ENCODE measurements around the gene PDLIM7. TPM values are rescaled to one million over a fixed set of nuclear protein-coding genes. Genes with fewer than 3 reads are reported as not detected.

PDLIM7 gene
- total and polyA plus RNA-seq, 2 experiments from 2014 or later: 94.7 to 128 TPM

- Histone ChIP-seq H3K27me3 (ENCODE audit: insufficient read depth) (no peaks in the 10 kb centered on the region), H3F3A (replicated peaks; ENCODE audit: low read depth) (no peaks in the 10 kb centered on the region), H3K4me2 (no peak overlapping the region), H3K79me2 (replicated peaks; ENCODE audit: insufficient read depth) (no peaks in the 10 kb centered on the region), H4K20me1 (replicated peaks; ENCODE audit: insufficient read depth) (peaks cover 8% of the 10 kb centered on the region), H3K27ac (ENCODE audit: low read depth) (no peak overlapping the region), H2AFZ (no peak overlapping the region), H3K9me2 (ENCODE audit: insufficient read depth) (no peaks in the 10 kb centered on the region), H3K36me3 (ENCODE audit: insufficient read depth) (peaks cover 14% of the 10 kb centered on the region; the same call in 1 of the 2 replicates), H3K4me1 (ENCODE audit: insufficient read depth) (no peaks in the 10 kb centered on the region), H3K4me3 (no peak overlapping the region)
- H3K9me3 Mint-ChIP-seq: no peaks in the 10 kb centered on the region
- H3K4me3 Mint-ChIP-seq: no peak overlapping the region
- no peaks in the 10 kb centered on the region for H3K4me1 Mint-ChIP-seq
- H3K27ac Mint-ChIP-seq: no peak overlapping the region
- DNase-seq (ENCODE audit: low spot score) (no peak), ATAC-seq (no peak)
- peaks cover 4% of the 10 kb centered on the region for H3K27me3 Mint-ChIP-seq (ENCODE audit: insufficient read depth, low read depth, poor library complexity)
- TF ChIP-seq CREB1 (CRISPR knock-in tag; IDR thresholded peaks at IDR 0.05; ENCODE audit: low read depth) (no peak), EZH2 (IDR thresholded peaks at IDR 0.05; ENCODE audit: low read depth, unreplicated experiment) (no peak), ZNF462 (CRISPR knock-in tag; IDR thresholded peaks at IDR 0.05) (no peak), ZNF114 (CRISPR knock-in tag; IDR thresholded peaks at IDR 0.05) (no peak), ZNF331 (CRISPR knock-in tag; IDR thresholded peaks at IDR 0.05; ENCODE audit: low read depth) (no peak), ETS1 (IDR thresholded peaks at IDR 0.05) (no peak), POLR2AphosphoS5 (IDR thresholded peaks at IDR 0.05; ENCODE audit: low read depth) (no peak), STAT1 (IDR thresholded peaks at IDR 0.05; ENCODE audit: unreplicated experiment) (no peak), EZH2phosphoT487 (IDR thresholded peaks at IDR 0.05; ENCODE audit: unreplicated experiment) (no peak), NANOG (IDR thresholded peaks at IDR 0.05; ENCODE audit: borderline replicate concordance) (no peak), REST (IDR thresholded peaks at IDR 0.05; ENCODE audit: unreplicated experiment) (no peak), JUNB (IDR thresholded peaks at IDR 0.05; ENCODE audit: unreplicated experiment) (no peak), CTCF (conservative IDR thresholded peaks at IDR 0.05; ENCODE audit: low read depth in 2 of 2) (no peak)
- H3K36me3 Mint-ChIP-seq (ENCODE audit: low read depth): peaks cover 28% of the 10 kb centered on the region
Observed at GRCh38 chr5:177527595-177527994, 30.2 kb upstream of the PDLIM7 start.
